ENCODE data around the gene LSM10. TPM values are rescaled to one million over a fixed set of nuclear protein-coding genes. Genes with fewer than 3 reads are reported as not detected.
A peak's percentile ranks its signal among the peaks of the same experiment; 100 is the strongest.

LSM10 gene
- total RNA-seq, 2 donors from 2014 or later, result 37.5 to 45.6 TPM

GRCh38 chr1:36367066-36367465 lies 30.6 kb downstream of the LSM10 start:
- Mint-ChIP-seq H3K9me3 (no peaks in the 10 kb centered on the region), H3K27me3 (ENCODE audit: insufficient read depth) (no peaks in the 10 kb centered on the region), H3K36me3 (ENCODE audit: low read depth) (peaks cover 29% of the 10 kb centered on the region), H3K4me1 (peaks cover 11% of the 10 kb centered on the region), H3K4me3 (no peak overlapping the region), H3K27ac (no peak overlapping the region)
- no peaks in the 10 kb centered on the region for H3K9me3 ChIP-seq (ENCODE audit: control insufficient read depth, low read length)
- DNase-seq, result no peak
- no peaks in the 10 kb centered on the region for H3K4me1 ChIP-seq (ENCODE audit: control insufficient read depth, insufficient read depth, low read length)
- H3K36me3 ChIP-seq (ENCODE audit: control insufficient read depth, insufficient read depth, low read length), result peaks cover 56% of the 10 kb centered on the region
- 91 to 96% methylated on average over 4 to 5 of the region's 5 CpGs for WGBS, 2 experiments (ENCODE audit: insufficient coverage in 1 of 2, insufficient read length in 1 of 2)
- no peak overlapping the region for H3K9ac ChIP-seq (ENCODE audit: extremely low read depth, low read length, poor library complexity, severe bottlenecking)
- no peak for TF ChIP-seq CTCF (conservative IDR thresholded peaks at IDR 0.05)
- H3K27me3 ChIP-seq (ENCODE audit: control insufficient read depth, insufficient read depth, low read length, poor library complexity, severe bottlenecking), result no peaks in the 10 kb centered on the region
- no peak overlapping the region for H3K27ac ChIP-seq (ENCODE audit: low read depth, low read length)
- no peak overlapping the region for H3K4me3 ChIP-seq (ENCODE audit: low read length)

- Mint-ChIP-seq H3K36me3 (ENCODE audit: low read depth) (peaks cover 32% of the 10 kb centered on the region), H3K27ac (peak overlapping the region; percentile 70), H3K27me3 (ENCODE audit: insufficient read depth) (no peaks in the 10 kb centered on the region), H3K4me1 (peaks cover 11% of the 10 kb centered on the region), H3K9me3 (no peaks in the 10 kb centered on the region), H3K4me3 (no peak overlapping the region)
- peak; percentile 21 for TF ChIP-seq CTCF (conservative IDR thresholded peaks at IDR 0.05)
- Histone ChIP-seq H3K36me3 (ENCODE audit: control insufficient read depth, insufficient read depth, low read length) (peaks cover 64% of the 10 kb centered on the region), H3K4me1 (ENCODE audit: control insufficient read depth, insufficient read depth, low read length) (no peaks in the 10 kb centered on the region), H3K27ac (ENCODE audit: low read depth, low read length) (peak overlapping the region; percentile 95), H3K9ac (ENCODE audit: extremely low read depth, low read length, poor library complexity, severe bottlenecking) (no peak overlapping the region), H3K4me3 (ENCODE audit: low read length) (no peak overlapping the region), H3K9me3 (ENCODE audit: control insufficient read depth, low read length) (no peaks in the 10 kb centered on the region), H3K27me3 (ENCODE audit: control insufficient read depth, insufficient read depth, low read length, poor library complexity, severe bottlenecking) (no peaks in the 10 kb centered on the region)
- WGBS, 2 experiments (ENCODE audit: insufficient coverage in 1 of 2, insufficient read length in 1 of 2), result 83 to 86% methylated on average over 16 to 18 of the region's 18 CpGs
- DNase-seq, result peak; percentile 67
Measured at GRCh38 chr1:36366091-36366661, 31.5 kb downstream of the LSM10 start.

GRCh38 chr1:36365381-36365780 lies 32.3 kb downstream of the LSM10 start:
- no peak for TF ChIP-seq CTCF (conservative IDR thresholded peaks at IDR 0.05)
- peaks cover 32% of the 10 kb centered on the region for H3K36me3 Mint-ChIP-seq (ENCODE audit: low read depth)
- no peak overlapping the region for H3K4me3 Mint-ChIP-seq
- H3K9me3 Mint-ChIP-seq, result no peaks in the 10 kb centered on the region
- Histone ChIP-seq H3K27me3 (ENCODE audit: control insufficient read depth, insufficient read depth, low read length, poor library complexity, severe bottlenecking) (no peaks in the 10 kb centered on the region), H3K4me1 (ENCODE audit: control insufficient read depth, insufficient read depth, low read length) (no peaks in the 10 kb centered on the region), H3K4me3 (ENCODE audit: low read length) (no peak overlapping the region), H3K9me3 (ENCODE audit: control insufficient read depth, low read length) (no peaks in the 10 kb centered on the region), H3K36me3 (ENCODE audit: control insufficient read depth, insufficient read depth, low read length) (peaks cover 70% of the 10 kb centered on the region), H3K27ac (ENCODE audit: low read depth, low read length) (peak overlapping the region; percentile 95), H3K9ac (ENCODE audit: extremely low read depth, low read length, poor library complexity, severe bottlenecking) (no peak overlapping the region)
- peak overlapping the region; percentile 70 for H3K27ac Mint-ChIP-seq
- no peaks in the 10 kb centered on the region for H3K27me3 Mint-ChIP-seq (ENCODE audit: insufficient read depth)
- peaks cover 11% of the 10 kb centered on the region for H3K4me1 Mint-ChIP-seq
- WGBS, 2 experiments (ENCODE audit: insufficient coverage in 1 of 2, insufficient read length in 1 of 2), result 90 to 95% methylated on average over 1 of the region's 1 CpG
- no peak for DNase-seq

All from endodermal cell (in vitro differentiated cells).